Activated naive CD8-positive, alpha-beta T cell treated with anti-CD3 and anti-CD28 coated beads, Interleukin-2, amount 10 ng/mL, durations not matched to agents 7 days and 5 days (primary cell): ENCODE results near the gene AMER1. TPM values are rescaled to one million over a fixed set of nuclear protein-coding genes. Genes with fewer than 3 reads are reported as not detected.

Source experiments
- ATAC-seq: fragments of 150-1000 bp; cut with Tn5 transposase; one replicate; pipeline ENCODE4 v1.10.0; 2021; ENCODE audit warnings: low read depth, moderate library complexity
- POLR2A ChIA-PET: fragments of 350-600 bp; sonication (Branson Sonifier 250); formaldehyde crosslinking; loops from one replicate; lab custom pipeline; 2021; ENCODE audit warnings: antibody characterized with exemption; lab: Charles Lee
- DNase-seq: peaks from one replicate; pipeline ENCODE4 v3.0.0; 2021
- H3K27ac Mint-ChIP-seq: one replicate; pipeline ENCODE4 v1.8.0; 2022; ENCODE audit warnings: mild to moderate bottlenecking, mixed read lengths
- H3K27me3 Mint-ChIP-seq: one replicate; pipeline ENCODE4 v1.8.0; 2022; ENCODE audit warnings: mild to moderate bottlenecking, moderate library complexity, mixed read lengths
- H3K36me3 Mint-ChIP-seq: one replicate; pipeline ENCODE4 v1.8.0; 2021; ENCODE audit warnings: mild to moderate bottlenecking, mixed read lengths
- H3K4me1 Mint-ChIP-seq: one replicate; pipeline ENCODE4 v1.8.0; 2021; ENCODE audit warnings: mixed read lengths
- H3K4me3 Mint-ChIP-seq: one replicate; pipeline ENCODE4 v1.8.0; 2022; ENCODE audit warnings: mild to moderate bottlenecking, moderate library complexity, mixed read lengths
- H3K9me3 Mint-ChIP-seq: one replicate; pipeline ENCODE4 v1.8.0; 2021; ENCODE audit warnings: mixed read lengths
- total RNA-seq, 2 experiments: library from RNA; stranded (reverse); gene quantifications; one replicate each; pipeline ENCODE4 v1.2.3, GENCODE V29; 2021

Gene AMER1
- total RNA-seq, 2 experiments from 2014 or later, result 4.6 TPM

DNA sequence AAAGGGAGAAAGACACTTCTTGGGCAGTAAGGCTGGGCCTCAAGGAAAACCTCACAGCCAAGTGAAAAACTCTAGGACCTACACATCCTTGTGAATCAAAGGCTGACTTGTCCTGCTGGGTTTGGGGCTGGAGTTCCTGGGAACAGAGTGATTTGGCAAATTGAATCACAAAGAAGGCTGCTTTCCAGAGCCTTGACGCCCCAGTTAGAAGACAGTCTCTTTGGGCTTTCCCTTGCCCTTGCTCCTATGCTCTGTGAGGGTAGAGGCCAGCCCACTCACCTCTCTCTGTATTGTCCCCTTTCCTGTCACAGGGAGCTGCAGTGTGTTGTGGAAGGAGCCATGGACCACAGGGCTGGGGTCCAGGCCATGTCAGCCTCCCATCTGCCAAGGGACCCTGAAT, 9.6 kb downstream of the AMER1 start:
- H3K36me3 Mint-ChIP-seq, result peaks cover 10% of the 10 kb centered on the region
- no peaks in the 10 kb centered on the region for H3K9me3 Mint-ChIP-seq
- DNase-seq, result no peak
- POLR2A ChIA-PET, result no interaction called here
- no peak overlapping the region for H3K27ac Mint-ChIP-seq
- H3K4me1 Mint-ChIP-seq, result no peaks in the 10 kb centered on the region
- ATAC-seq, result no peak
- H3K4me3 Mint-ChIP-seq, result no peak overlapping the region
- H3K27me3 Mint-ChIP-seq, result no peaks in the 10 kb centered on the region

DNA sequence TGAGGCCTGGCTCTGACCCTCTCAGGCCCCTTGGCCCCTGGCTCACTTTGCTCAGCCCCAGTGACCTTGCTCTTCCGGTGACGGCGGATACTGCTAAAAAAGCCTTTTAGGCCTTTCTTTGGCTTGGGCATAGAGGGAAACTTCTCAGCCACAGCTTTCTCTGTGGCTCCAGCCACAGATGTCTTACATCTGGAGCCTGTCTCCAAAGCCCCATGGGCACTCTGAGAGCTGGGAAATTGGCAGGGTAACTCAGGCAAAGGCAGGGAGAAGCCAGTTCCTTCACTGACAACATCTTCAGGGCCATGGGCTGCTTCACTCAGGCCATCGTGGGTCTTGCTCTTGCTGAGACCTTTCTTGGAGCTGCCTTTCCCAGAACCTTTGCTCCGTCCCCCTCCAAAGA, 12.8 kb downstream of the AMER1 start:
- Mint-ChIP-seq H3K4me1 (no peaks in the 10 kb centered on the region), H3K27me3 (no peaks in the 10 kb centered on the region), H3K9me3 (no peaks in the 10 kb centered on the region), H3K36me3 (peaks cover 10% of the 10 kb centered on the region), H3K27ac (no peak overlapping the region), H3K4me3 (no peak overlapping the region)
- ATAC-seq (no peak), DNase-seq (no peak)
- POLR2A ChIA-PET, result no interaction called here

DNA sequence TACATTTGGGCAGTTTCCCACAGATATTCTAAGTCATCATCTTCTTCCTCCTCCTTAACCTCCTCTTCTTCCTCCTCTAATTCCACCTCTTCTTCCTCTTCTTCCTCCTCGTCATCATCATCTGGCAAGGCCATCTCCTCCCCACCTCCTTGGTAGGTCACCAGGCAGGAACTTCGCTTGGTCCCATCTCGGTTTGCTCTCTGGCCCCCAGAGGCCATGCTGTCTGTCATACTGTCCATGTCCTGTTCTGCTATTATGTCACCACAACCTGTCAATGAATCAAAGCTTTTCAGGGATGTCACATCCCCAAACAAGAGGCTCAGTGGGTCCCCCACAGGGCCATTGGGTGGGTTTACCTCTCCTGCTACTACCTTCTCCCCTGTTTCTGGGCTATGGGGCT, 13.5 kb downstream of the AMER1 start:
- Mint-ChIP-seq H3K36me3 (peaks cover 10% of the 10 kb centered on the region), H3K4me1 (no peaks in the 10 kb centered on the region), H3K27ac (no peak overlapping the region), H3K4me3 (no peak overlapping the region), H3K9me3 (no peaks in the 10 kb centered on the region), H3K27me3 (no peaks in the 10 kb centered on the region)
- ATAC-seq (no peak), DNase-seq (no peak)
- POLR2A ChIA-PET, result no interaction called here

DNA sequence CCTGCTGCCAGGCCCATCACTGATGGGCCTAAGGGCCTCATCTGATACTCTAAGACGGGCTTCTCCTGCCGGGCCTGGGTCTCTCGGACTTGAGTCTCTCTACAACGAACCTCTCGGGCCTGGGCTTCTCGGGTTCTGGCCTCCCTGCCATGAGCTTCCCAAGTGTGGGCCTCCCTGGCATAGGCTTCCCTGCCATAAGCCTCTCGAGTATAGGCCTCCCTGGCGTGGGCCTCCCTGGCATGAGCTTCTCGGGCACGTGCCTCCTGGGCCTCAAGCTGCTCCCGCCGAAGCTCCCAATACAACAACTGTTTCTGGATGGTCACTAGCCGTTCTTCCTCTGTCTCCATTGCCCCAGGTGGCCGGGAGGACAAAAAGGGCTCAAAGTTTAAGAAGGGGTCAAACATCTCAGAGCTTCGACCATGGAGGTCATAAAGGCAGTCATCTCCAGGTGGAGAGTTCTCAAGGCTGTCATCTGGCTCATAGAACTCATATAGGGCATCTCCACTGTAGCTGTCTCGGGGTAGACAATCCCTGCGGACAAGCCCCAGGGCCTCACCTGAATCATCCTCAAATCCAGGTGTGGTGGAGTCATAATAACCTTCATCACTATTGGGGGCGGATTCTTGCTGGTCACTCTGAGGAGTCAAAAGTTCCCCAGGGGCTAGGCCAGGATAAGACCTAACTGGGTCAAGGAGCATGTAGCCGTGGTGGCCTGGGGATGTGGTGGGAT, 14.1 kb downstream of the AMER1 start:
- Mint-ChIP-seq H3K4me1 (no peaks in the 10 kb centered on the region), H3K36me3 (peaks cover 10% of the 10 kb centered on the region)

DNA sequence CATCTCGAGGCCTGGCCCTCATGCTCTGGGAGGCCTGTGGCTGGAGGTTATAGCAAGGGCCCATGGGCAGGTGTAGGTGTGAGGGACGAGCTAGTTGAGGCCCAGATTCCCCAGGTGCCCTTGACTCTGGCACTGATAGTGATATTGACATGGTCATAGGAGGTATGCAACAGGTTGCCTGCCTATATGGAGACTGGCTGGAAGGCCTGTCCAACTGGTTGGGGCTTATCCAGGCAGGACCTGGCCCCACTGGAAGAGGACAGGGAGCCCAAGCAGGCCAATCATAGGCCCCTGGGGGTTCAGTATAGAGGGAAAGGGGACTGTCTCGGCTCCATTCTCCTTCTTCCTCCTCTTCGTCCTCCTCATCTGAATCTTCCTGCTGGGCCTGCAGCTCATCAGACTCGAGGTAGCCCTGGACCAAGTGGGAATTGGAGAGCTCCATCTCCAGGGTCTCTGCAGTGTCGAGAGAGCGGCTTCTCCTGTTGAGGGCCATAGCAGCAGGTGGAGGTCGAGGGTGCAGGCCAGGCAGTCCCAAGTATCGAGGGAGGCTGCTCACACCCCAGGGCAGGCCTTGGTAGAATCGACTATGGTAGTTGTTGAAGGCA, 15.3 kb downstream of the AMER1 start:
- no peaks in the 10 kb centered on the region for H3K27me3 Mint-ChIP-seq
- H3K36me3 Mint-ChIP-seq, result peaks cover 11% of the 10 kb centered on the region
- ATAC-seq (no peak), DNase-seq (no peak)
- H3K9me3 Mint-ChIP-seq, result no peaks in the 10 kb centered on the region
- H3K27ac Mint-ChIP-seq, result no peak overlapping the region
- H3K4me3 Mint-ChIP-seq, result no peak overlapping the region
- POLR2A ChIA-PET, result no interaction called here
- no peaks in the 10 kb centered on the region for H3K4me1 Mint-ChIP-seq

More for the DNA sequence above, 14.1 kb downstream of the AMER1 start:
- POLR2A ChIA-PET, result no interaction called here
- H3K9me3 Mint-ChIP-seq, result no peaks in the 10 kb centered on the region
- no peak overlapping the region for H3K27ac Mint-ChIP-seq
- H3K27me3 Mint-ChIP-seq, result no peaks in the 10 kb centered on the region
- ATAC-seq (no peak), DNase-seq (no peak)
- H3K4me3 Mint-ChIP-seq, result no peak overlapping the region

DNA sequence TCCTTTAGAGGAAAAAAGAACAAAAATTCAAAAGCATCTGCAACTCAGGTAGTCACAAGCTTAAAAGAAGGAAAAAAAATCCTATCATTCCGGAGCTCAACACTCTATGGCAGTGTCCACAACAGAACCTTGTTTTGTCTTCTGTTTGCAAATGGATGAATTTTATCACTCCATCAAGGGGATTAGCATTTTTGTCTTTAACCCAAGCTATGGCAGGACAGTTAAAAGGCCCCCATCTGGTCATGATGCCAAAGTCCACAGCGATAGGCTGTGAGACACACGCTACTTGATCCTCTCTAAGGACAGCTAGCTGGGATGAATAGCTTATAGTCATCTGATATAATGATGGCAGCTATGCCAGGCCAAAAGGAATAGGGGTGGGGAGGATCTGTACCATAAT, 16.6 kb downstream of the AMER1 start:
- H3K27ac Mint-ChIP-seq, result no peak overlapping the region
- no peak for DNase-seq
- H3K36me3 Mint-ChIP-seq, result peaks cover 11% of the 10 kb centered on the region
- ATAC-seq, result no peak
- no peaks in the 10 kb centered on the region for H3K27me3 Mint-ChIP-seq
- H3K4me3 Mint-ChIP-seq, result no peak overlapping the region
- no peaks in the 10 kb centered on the region for H3K9me3 Mint-ChIP-seq
- H3K4me1 Mint-ChIP-seq, result no peaks in the 10 kb centered on the region
- POLR2A ChIA-PET, result no interaction called here

DNA sequence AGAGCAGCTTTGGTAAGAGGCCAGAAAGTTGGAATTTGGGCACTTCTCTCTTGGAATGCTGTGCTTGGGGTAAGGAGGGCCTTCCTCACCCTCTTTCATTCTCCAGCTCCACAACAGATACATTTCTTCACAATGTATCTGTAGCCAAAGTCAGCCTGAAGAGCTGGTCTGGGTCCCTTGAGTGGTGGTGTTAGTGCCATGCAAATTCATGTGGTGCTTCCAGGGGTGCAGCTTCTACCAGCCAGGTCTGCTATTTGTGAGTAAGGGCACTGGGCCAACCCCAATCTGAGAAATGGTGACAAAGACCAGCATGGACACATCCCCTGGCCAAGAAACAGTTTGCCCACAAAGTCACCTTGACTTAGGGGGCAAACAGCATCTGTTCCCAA, 17.8 kb downstream of the AMER1 start:
- no peak for DNase-seq
- Mint-ChIP-seq H3K36me3 (peaks cover 9% of the 10 kb centered on the region), H3K9me3 (no peaks in the 10 kb centered on the region), H3K27me3 (no peaks in the 10 kb centered on the region), H3K27ac (no peak overlapping the region), H3K4me1 (no peaks in the 10 kb centered on the region), H3K4me3 (no peak overlapping the region)
- POLR2A ChIA-PET, result no interaction called here
- no peak for ATAC-seq

DNA sequence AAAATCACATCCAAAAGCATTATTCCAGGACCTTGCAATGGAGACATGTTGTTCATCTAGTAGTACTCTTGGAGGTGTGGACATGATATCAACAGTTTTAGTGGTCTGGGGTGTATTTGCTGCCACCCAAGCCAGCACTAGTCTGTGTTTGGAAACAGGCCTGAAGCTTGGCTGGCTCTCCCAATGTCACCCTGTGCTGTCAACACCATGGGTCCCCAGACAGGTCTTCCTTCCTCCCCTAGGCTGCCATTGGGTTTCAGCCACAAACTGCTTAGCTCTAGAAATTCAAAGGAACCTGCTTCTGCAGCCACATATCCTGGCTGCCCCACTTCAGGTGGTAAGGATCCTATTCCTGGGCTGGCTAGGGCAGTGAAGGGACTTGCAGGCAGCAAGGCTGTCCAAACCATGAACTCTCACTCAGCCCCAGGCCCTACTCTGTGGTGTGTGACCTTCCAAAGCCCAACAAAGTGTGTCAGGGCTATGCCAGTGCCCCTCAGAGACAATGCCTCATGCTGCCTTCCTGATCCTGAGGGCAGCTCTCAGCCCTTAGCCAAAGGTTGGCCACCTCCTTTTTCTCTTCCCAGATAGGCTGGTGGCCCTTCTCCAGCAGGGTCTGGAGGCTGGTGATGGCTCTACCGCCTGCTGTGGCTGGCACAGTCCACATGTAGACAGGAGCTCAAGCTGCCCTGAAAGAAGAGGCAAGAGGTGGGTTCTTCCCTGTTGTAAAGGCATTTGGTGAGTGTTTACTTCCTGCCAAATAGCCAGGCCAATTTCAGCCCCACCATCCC, 18.3 kb downstream of the AMER1 start:
- no peaks in the 10 kb centered on the region for H3K4me1 Mint-ChIP-seq
- H3K9me3 Mint-ChIP-seq, result no peaks in the 10 kb centered on the region
- H3K27me3 Mint-ChIP-seq, result no peaks in the 10 kb centered on the region
- POLR2A ChIA-PET, result no interaction called here
- no peak overlapping the region for H3K27ac Mint-ChIP-seq
- H3K4me3 Mint-ChIP-seq, result no peak overlapping the region
- ATAC-seq (no peak), DNase-seq (no peak)
- peaks cover 9% of the 10 kb centered on the region for H3K36me3 Mint-ChIP-seq

DNA sequence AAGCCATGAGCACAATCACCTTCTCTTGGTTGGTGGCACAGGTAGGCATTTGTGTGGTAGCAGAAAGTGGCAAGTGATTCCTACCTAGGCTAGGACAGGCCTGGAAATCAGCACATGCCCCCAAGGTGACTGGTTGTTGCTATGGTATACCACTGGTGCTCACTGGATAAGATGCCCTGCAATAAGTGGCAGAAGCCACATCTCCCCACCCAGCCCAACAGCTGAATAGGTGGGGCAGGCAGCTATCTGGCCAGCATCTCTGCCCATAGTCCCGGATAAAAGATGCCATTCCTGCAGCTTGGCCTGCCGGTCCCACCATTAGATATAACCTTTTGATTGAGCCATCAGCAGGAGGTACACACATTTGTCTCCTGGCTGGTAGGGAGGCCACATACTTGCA, 21.1 kb downstream of the AMER1 start:
- POLR2A ChIA-PET, result no interaction called here
- Mint-ChIP-seq H3K27me3 (no peaks in the 10 kb centered on the region), H3K36me3 (peaks cover 1% of the 10 kb centered on the region), H3K4me3 (no peak overlapping the region), H3K4me1 (no peaks in the 10 kb centered on the region), H3K9me3 (no peaks in the 10 kb centered on the region), H3K27ac (no peak overlapping the region)
- ATAC-seq (no peak), DNase-seq (no peak)

DNA sequence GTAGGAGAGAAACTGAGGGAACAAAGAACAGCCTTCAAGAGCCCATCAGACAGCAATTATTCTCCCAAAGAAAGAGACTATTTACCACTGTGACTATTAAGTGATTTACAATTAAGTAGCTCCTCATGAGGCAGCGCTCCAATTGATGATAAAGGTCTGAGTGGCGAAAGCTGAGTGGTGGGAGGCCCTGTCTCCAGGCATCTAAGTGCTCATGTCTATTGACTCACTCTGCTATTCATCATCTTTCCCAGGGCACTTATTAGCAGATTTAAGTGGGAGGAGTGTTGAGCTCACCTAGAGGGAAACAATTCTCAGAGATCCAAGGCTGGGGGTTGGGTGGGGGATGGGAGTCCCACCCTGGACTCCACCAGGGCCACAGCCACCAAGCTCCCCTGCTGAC, 23.3 kb downstream of the AMER1 start:
- peaks cover 1% of the 10 kb centered on the region for H3K36me3 Mint-ChIP-seq
- H3K27ac Mint-ChIP-seq, result no peak overlapping the region
- no peaks in the 10 kb centered on the region for H3K4me1 Mint-ChIP-seq
- H3K4me3 Mint-ChIP-seq, result no peak overlapping the region
- POLR2A ChIA-PET, result no interaction called here
- no peaks in the 10 kb centered on the region for H3K27me3 Mint-ChIP-seq
- ATAC-seq (no peak), DNase-seq (no peak)
- no peaks in the 10 kb centered on the region for H3K9me3 Mint-ChIP-seq

DNA sequence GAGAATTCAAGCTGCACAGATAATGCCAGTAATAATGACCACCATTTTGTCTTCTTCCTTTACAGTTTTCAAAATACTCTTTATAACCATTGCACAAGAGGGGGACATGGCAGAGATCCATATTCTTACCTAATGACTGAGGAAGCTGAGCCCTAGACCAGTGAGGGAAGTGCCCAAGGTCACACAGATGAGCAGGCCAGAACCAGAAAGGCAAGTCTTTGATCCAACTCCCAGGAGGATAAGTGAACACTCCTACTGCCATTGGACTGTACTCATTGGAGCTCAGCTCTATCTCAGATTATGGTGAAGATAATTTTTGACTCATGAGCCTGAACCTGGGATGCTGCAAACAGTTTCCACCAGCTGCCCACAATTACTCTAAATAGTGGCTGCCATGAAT, 28.6 kb downstream of the AMER1 start:
- no peak for ATAC-seq
- no peak for DNase-seq
- POLR2A ChIA-PET, result no interaction called here
- no peaks in the 10 kb centered on the region for H3K36me3 Mint-ChIP-seq
- H3K27ac Mint-ChIP-seq, result no peak overlapping the region
- H3K4me1 Mint-ChIP-seq, result no peaks in the 10 kb centered on the region
- H3K27me3 Mint-ChIP-seq, result no peaks in the 10 kb centered on the region
- peaks cover 4% of the 10 kb centered on the region for H3K9me3 Mint-ChIP-seq
- H3K4me3 Mint-ChIP-seq, result no peak overlapping the region

DNA sequence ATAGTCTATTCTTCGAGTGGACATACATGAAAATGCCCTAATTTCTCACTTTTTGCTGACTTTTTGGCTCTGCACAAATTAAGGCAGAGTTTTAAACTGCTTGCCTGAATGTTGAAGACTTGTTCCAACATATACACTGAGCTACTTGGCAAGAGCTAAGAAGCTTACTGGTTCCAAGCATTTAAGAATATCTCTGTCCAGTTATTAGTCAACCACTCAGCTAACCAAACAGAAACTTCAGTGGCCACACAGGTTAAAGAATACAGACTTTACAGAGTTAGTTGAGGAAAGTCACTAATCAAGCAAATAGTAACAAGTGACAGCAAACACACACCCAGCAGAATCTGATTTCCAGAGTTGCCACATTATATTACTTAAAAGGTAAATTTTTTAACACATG, 35.5 kb downstream of the AMER1 start:
- no peak for DNase-seq
- H3K27ac Mint-ChIP-seq, result no peak overlapping the region
- no peaks in the 10 kb centered on the region for H3K36me3 Mint-ChIP-seq
- peaks cover under 1% of the 10 kb centered on the region for H3K9me3 Mint-ChIP-seq
- POLR2A ChIA-PET, result no interaction called here
- no peaks in the 10 kb centered on the region for H3K27me3 Mint-ChIP-seq
- H3K4me3 Mint-ChIP-seq, result no peak overlapping the region
- ATAC-seq, result no peak
- H3K4me1 Mint-ChIP-seq, result no peaks in the 10 kb centered on the region

DNA sequence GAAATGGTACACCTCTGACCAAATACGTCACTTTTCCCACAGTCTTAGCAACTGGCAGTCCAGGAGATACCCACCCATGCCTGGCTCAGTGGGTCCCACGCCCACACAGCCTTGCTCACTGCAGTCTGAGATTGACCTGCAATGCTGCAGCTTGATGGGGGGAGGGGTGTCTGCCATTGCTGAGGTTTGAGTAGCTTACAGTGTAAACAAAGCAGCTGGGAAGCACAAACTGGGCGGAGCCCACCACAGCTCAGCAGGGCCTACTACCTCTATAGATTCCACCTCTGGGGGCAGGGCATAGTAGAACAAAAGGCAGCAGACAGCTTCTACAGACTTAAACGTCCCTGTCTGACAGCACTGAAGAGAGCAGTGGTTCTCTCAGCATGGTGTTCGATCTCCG, 52.7 kb downstream of the AMER1 start:
- Mint-ChIP-seq H3K4me1 (no peaks in the 10 kb centered on the region), H3K27ac (no peak overlapping the region), H3K9me3 (peaks cover 3% of the 10 kb centered on the region), H3K4me3 (no peak overlapping the region), H3K36me3 (no peaks in the 10 kb centered on the region), H3K27me3 (no peaks in the 10 kb centered on the region)
- DNase-seq, result no peak
- no peak for ATAC-seq
- POLR2A ChIA-PET, result no interaction called here

DNA sequence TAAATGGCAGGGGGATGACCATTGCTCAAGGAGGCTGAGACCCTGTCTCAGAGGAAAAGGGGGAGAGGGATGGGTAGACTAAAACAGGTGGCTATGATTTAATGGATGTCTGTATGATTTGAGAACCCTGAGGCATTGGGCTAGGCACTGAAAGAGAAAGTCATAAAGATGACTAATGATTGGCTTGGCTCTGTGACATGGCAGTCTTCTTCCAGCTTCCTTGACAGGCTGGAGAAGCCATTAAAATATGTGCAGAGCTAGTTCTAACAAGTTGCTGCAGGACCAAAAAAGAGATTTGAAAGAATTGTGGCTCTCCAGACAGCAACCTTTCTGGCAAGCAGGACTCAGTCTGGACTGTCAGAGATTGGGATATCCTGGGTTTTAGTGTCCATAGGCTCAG, 53.6 kb downstream of the AMER1 start:
- POLR2A ChIA-PET, result no interaction called here
- no peak overlapping the region for H3K27ac Mint-ChIP-seq
- DNase-seq (no peak), ATAC-seq (no peak)
- H3K9me3 Mint-ChIP-seq, result peaks cover 3% of the 10 kb centered on the region
- H3K36me3 Mint-ChIP-seq, result no peaks in the 10 kb centered on the region
- no peak overlapping the region for H3K4me3 Mint-ChIP-seq
- no peaks in the 10 kb centered on the region for H3K4me1 Mint-ChIP-seq
- no peaks in the 10 kb centered on the region for H3K27me3 Mint-ChIP-seq
